ENCODE data around the gene ZNF644. TPM values are rescaled to one million over a fixed set of nuclear protein-coding genes. Genes with fewer than 3 reads are reported as not detected.

ZNF644 gene
- total and polyA plus RNA-seq, 4 donors: 12.0 to 82.3 (median 40.0) TPM

GRCh38 chr1:90987841-90988240 is 34.0 kb downstream of the ZNF644 start:
- Histone ChIP-seq H3K27ac (ENCODE audit: low read depth in 1 of 2, low read length in 2 of 2) (no peak overlapping the region), H3K27me3 (ENCODE audit: control insufficient read depth in 1 of 2, insufficient read depth in 2 of 2, low read length in 1 of 2) (no peaks in the 10 kb centered on the region), H3K4me1 (ENCODE audit: control insufficient read depth in 1 of 2, insufficient read depth in 2 of 2, low read length in 2 of 2) (peaks cover 0 to 4% of the 10 kb centered on the region in 2 donors), H3K9me3 (ENCODE audit: control insufficient read depth, low read length) (no peaks in the 10 kb centered on the region), H3K36me3 (ENCODE audit: control insufficient read depth in 1 of 2, insufficient read depth in 2 of 2, low read length in 1 of 2) (no peaks in the 10 kb centered on the region), H3K4me3 (ENCODE audit: low read length in 2 of 2) (no peak overlapping the region)
- intact Hi-C loops (cut with DNase I): no loop called here
- 89 to 98% methylated on average over 2 of the region's 2 CpGs for WGBS, 2 donors
- DNase-seq (no peak), ATAC-seq (ENCODE audit: low FRiP score) (no peak)

DNA sequence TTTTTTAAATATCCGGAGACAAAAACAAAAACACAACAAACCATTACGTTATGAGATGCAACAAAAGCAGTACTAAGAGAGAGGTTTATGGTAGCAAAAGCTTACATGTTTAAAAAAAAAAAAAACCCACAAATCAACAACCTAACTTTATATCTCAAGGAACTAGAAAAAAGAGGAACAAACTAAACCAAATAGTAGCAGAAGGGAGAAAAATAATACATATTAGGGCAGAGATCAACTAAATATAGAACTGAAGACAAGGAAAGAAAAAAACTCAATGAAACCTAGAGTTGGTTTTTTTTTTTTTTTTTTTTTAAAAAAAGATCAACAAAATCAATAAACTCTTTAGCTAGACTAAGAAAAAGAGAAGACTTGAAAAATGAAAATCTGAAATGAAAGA is 34.9 kb downstream of the ZNF644 start:
- DNase-seq (no peak), ATAC-seq (ENCODE audit: low FRiP score) (no peak)
- Histone ChIP-seq H3K4me1 (ENCODE audit: control insufficient read depth in 1 of 2, insufficient read depth in 2 of 2, low read length in 2 of 2) (peaks cover 0 to 4% of the 10 kb centered on the region in 2 donors), H3K36me3 (ENCODE audit: control insufficient read depth in 1 of 2, insufficient read depth in 2 of 2, low read length in 1 of 2) (no peaks in the 10 kb centered on the region), H3K9me3 (ENCODE audit: control insufficient read depth, low read length) (no peaks in the 10 kb centered on the region), H3K4me3 (ENCODE audit: low read length in 2 of 2) (no peak overlapping the region), H3K27me3 (ENCODE audit: control insufficient read depth in 1 of 2, insufficient read depth in 2 of 2, low read length in 1 of 2) (no peaks in the 10 kb centered on the region), H3K27ac (ENCODE audit: low read depth in 1 of 2, low read length in 2 of 2) (no peak overlapping the region)
- intact Hi-C loops (cut with DNase I): no loop called here
- WGBS, 2 donors: 83 to 88% methylated on average over 2 of the region's 2 CpGs

- intact Hi-C loops (cut with DNase I): no loop called here
- WGBS, 2 donors: 83 to 86% methylated on average over 1 of the region's 1 CpG
- H3K27ac ChIP-seq (ENCODE audit: low read depth in 1 of 2, low read length in 2 of 2): no peak overlapping the region
These were observed 44.3 kb downstream of the ZNF644 start for GRCh38 chr1:90977522-90977921.

DNA sequence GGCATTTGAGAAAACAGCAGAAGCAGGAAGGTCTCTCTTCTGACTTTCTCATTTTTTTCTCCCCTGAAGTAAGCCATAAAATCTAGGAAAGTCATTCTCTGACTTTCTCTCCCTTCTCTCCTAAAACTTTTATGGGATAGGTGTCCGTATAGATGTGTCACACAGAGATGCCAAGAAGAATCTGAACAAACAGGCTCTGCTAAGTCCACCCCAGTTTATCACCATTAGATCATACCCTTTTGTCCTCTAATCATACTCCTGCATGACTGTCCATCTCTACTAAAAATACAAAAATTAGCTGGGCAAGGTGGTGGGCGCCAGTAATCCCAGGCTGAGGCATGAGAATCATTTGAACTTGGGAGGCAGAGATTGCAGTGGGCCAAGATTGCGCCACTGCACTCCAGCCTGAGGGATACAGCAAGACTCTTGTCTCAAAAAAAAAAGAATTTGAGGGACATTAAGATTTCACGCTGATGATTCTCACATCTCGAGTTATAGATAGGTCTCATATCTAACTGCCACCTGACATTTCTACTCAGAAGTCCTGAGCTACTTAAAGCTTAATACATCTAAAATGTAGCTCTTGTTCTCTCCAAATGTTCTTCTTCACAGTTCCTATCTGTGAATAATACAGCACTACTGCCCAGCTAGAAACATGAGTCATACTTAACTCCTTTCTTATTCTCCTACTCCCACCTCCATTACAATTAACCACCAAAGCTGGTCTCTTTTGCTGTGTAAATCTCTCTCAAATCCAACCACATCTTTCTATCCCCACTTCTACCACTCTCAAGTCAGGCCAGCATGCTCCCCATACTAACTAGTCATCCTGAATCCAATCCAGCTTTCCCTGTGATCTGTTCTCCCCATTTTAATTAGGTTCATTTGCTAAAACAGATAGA is 47.7 kb downstream of the ZNF644 start:
- Histone ChIP-seq H3K27ac (ENCODE audit: low read depth in 1 of 2, low read length in 2 of 2) (no peak overlapping the region), H3K27me3 (ENCODE audit: control insufficient read depth in 1 of 2, insufficient read depth in 2 of 2, low read length in 1 of 2) (no peaks in the 10 kb centered on the region), H3K4me1 (ENCODE audit: control insufficient read depth in 1 of 2, insufficient read depth in 2 of 2, low read length in 2 of 2) (peaks cover 0 to 3% of the 10 kb centered on the region in 2 donors), H3K9me3 (ENCODE audit: control insufficient read depth, low read length) (no peaks in the 10 kb centered on the region), H3K4me3 (ENCODE audit: low read length in 2 of 2) (no peak overlapping the region), H3K36me3 (ENCODE audit: control insufficient read depth in 1 of 2, insufficient read depth in 2 of 2, low read length in 1 of 2) (no peaks in the 10 kb centered on the region)
- no peak for ATAC-seq (ENCODE audit: low FRiP score)
- WGBS, 2 donors: 90 to 92% methylated on average over 5 of the region's 5 CpGs
- intact Hi-C loops (cut with DNase I): no loop called here
- no peak for DNase-seq

More at GRCh38 chr1:90977522-90977921, 44.3 kb downstream of the ZNF644 start:
- ATAC-seq (ENCODE audit: low FRiP score) (no peak), DNase-seq (no peak)
- H3K4me3 ChIP-seq (ENCODE audit: low read length in 2 of 2): no peak overlapping the region
- H3K36me3 ChIP-seq (ENCODE audit: control insufficient read depth in 1 of 2, insufficient read depth in 2 of 2, low read length in 1 of 2): no peaks in the 10 kb centered on the region
- peaks cover 2 to 3% of the 10 kb centered on the region in 2 donors for H3K4me1 ChIP-seq (ENCODE audit: control insufficient read depth in 1 of 2, insufficient read depth in 2 of 2, low read length in 2 of 2)
- no peaks in the 10 kb centered on the region for H3K9me3 ChIP-seq (ENCODE audit: control insufficient read depth, low read length)
- no peaks in the 10 kb centered on the region for H3K27me3 ChIP-seq (ENCODE audit: control insufficient read depth in 1 of 2, insufficient read depth in 2 of 2, low read length in 1 of 2)

DNA sequence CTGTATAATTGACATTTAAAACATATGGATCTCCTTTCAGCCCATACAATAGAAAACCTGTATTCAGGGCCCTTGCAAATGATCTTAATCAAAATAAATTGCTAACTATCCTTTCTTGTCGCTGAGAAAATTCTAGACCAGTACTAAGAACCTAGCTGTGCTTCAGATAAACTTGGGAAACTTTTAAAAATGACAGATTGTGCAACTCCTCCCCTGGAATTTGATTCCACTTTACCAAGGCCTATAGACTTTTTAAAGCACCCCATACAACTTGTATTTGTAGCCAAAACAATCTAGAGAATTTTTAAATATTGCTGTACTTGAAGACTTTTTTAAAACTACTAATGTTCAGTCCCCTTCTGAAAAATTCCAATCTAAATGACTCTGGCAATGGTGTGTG is 51.6 kb downstream of the ZNF644 start:
- Histone ChIP-seq H3K27me3 (ENCODE audit: control insufficient read depth in 1 of 2, insufficient read depth in 2 of 2, low read length in 1 of 2) (no peaks in the 10 kb centered on the region), H3K27ac (ENCODE audit: low read depth in 1 of 2, low read length in 2 of 2) (no peak overlapping the region), H3K36me3 (ENCODE audit: control insufficient read depth in 1 of 2, insufficient read depth in 2 of 2, low read length in 1 of 2) (no peaks in the 10 kb centered on the region), H3K4me1 (ENCODE audit: control insufficient read depth in 1 of 2, insufficient read depth in 2 of 2, low read length in 2 of 2) (peaks cover 0 to 3% of the 10 kb centered on the region in 2 donors), H3K4me3 (ENCODE audit: low read length in 2 of 2) (no peak overlapping the region), H3K9me3 (ENCODE audit: control insufficient read depth, low read length) (no peaks in the 10 kb centered on the region)
- ATAC-seq (ENCODE audit: low FRiP score) (no peak), DNase-seq (no peak)
- intact Hi-C loops (cut with DNase I): no loop called here
- 80 to 89% methylated on average over 1 of the region's 1 CpG for WGBS, 2 donors

- DNase-seq: no peak
- no peak for ATAC-seq (ENCODE audit: low FRiP score)
- Histone ChIP-seq H3K4me3 (ENCODE audit: low read length in 2 of 2) (no peak overlapping the region), H3K9me3 (ENCODE audit: control insufficient read depth, low read length) (no peaks in the 10 kb centered on the region), H3K4me1 (ENCODE audit: control insufficient read depth in 1 of 2, insufficient read depth in 2 of 2, low read length in 2 of 2) (no peaks in the 10 kb centered on the region), H3K36me3 (ENCODE audit: control insufficient read depth in 1 of 2, insufficient read depth in 2 of 2, low read length in 1 of 2) (no peaks in the 10 kb centered on the region), H3K27ac (ENCODE audit: low read depth in 1 of 2, low read length in 2 of 2) (no peak overlapping the region), H3K27me3 (ENCODE audit: control insufficient read depth in 1 of 2, insufficient read depth in 2 of 2, low read length in 1 of 2) (no peaks in the 10 kb centered on the region)
- intact Hi-C loops (cut with DNase I): no loop called here
- 91 to 92% methylated on average over 3 of the region's 3 CpGs for WGBS, 2 donors
These were observed 52.6 kb downstream of the ZNF644 start for GRCh38 chr1:90969241-90969640.

- DNase-seq: no peak
- no peak for ATAC-seq (ENCODE audit: low FRiP score)
- intact Hi-C loops (cut with DNase I): loop anchor here in 1 of 2 donors (5.0 kb wide), 1 partner anchor 852 kb away; no protein-coding TSS in a partner anchor
- Histone ChIP-seq H3K27ac (ENCODE audit: low read depth in 1 of 2, low read length in 2 of 2) (no peak overlapping the region), H3K4me3 (ENCODE audit: low read length in 2 of 2) (no peak overlapping the region), H3K9me3 (ENCODE audit: control insufficient read depth, low read length) (no peaks in the 10 kb centered on the region), H3K27me3 (ENCODE audit: control insufficient read depth in 1 of 2, insufficient read depth in 2 of 2, low read length in 1 of 2) (no peaks in the 10 kb centered on the region), H3K4me1 (ENCODE audit: control insufficient read depth in 1 of 2, insufficient read depth in 2 of 2, low read length in 2 of 2) (peaks cover 0 to 2% of the 10 kb centered on the region in 2 donors), H3K36me3 (ENCODE audit: control insufficient read depth in 1 of 2, insufficient read depth in 2 of 2, low read length in 1 of 2) (no peaks in the 10 kb centered on the region)
- 52 to 64% methylated on average over 1 of the region's 1 CpG for WGBS, 2 donors
These were observed 57.3 kb downstream of the ZNF644 start for GRCh38 chr1:90964444-90965035.

- ATAC-seq (ENCODE audit: low FRiP score): no peak
- WGBS, 2 donors: 43 to 53% methylated on average over 1 of the region's 1 CpG
- intact Hi-C loops (cut with DNase I): loop anchor here in 1 of 2 donors (5.0 kb wide), 1 partner anchor 851 kb away; no protein-coding TSS in a partner anchor
These were observed 58.2 kb downstream of the ZNF644 start for GRCh38 chr1:90963651-90964050.

More at GRCh38 chr1:90963651-90964050, 58.2 kb downstream of the ZNF644 start:
- peaks cover 0 to 2% of the 10 kb centered on the region in 2 donors for H3K4me1 ChIP-seq (ENCODE audit: control insufficient read depth in 1 of 2, insufficient read depth in 2 of 2, low read length in 2 of 2)
- H3K36me3 ChIP-seq (ENCODE audit: control insufficient read depth in 1 of 2, insufficient read depth in 2 of 2, low read length in 1 of 2): no peaks in the 10 kb centered on the region
- no peaks in the 10 kb centered on the region for H3K27me3 ChIP-seq (ENCODE audit: control insufficient read depth in 1 of 2, insufficient read depth in 2 of 2, low read length in 1 of 2)
- H3K4me3 ChIP-seq (ENCODE audit: low read length in 2 of 2): no peak overlapping the region
- no peaks in the 10 kb centered on the region for H3K9me3 ChIP-seq (ENCODE audit: control insufficient read depth, low read length)
- no peak for DNase-seq
- no peak overlapping the region for H3K27ac ChIP-seq (ENCODE audit: low read depth in 1 of 2, low read length in 2 of 2)

All from aorta (tissue), 5 donors.